Gastroesophageal sphincter (tissue), 4 donors: ENCODE results near the gene HSP90AB1. TPM values are rescaled to one million over a fixed set of nuclear protein-coding genes. Genes with fewer than 3 reads are reported as not detected.

ENCODE experiments used
- ATAC-seq: fragments of 150-250 bp; one replicate; pipeline ENCODE4 v1.9.1; 2016; ENCODE audit warnings: mild to moderate bottlenecking, moderate library complexity
- H3K27ac ChIP-seq, 4 donors: fragments of 200-600 bp; sonication (generic) in 3 of 4; 1 replicate in 3 of 4; 2 replicates in 1 of 4; pipeline ENCODE4 v1.5.1; 2016 to 2019
- H3K27me3 ChIP-seq: fragments of 200-600 bp; sonication (generic); one replicate; pipeline ENCODE4 v1.5.1; 2019
- H3K36me3 ChIP-seq, 2 donors: fragments of 200-600 bp; sonication (generic); one replicate each; pipeline ENCODE4 v1.5.1; 2019; ENCODE audit warnings: control low read depth in 1 of 2
- H3K4me1 ChIP-seq, 3 donors: fragments of 200-600 bp; sonication (generic); 1 replicate in 2 of 3; 2 replicates in 1 of 3; pipeline ENCODE4 v1.5.1; 2016 to 2019; ENCODE audit warnings: control low read depth in 2 of 3
- H3K4me3 ChIP-seq, 2 donors: fragments of 200-600 bp; sonication (generic); one replicate each; pipeline ENCODE4 v1.5.1; 2019; ENCODE audit warnings: mild to moderate bottlenecking in 1 of 2, moderate library complexity in 1 of 2
- H3K9me3 ChIP-seq, 3 donors: fragments of 200-600 bp; sonication (generic); one replicate each; pipeline ENCODE4 v1.5.1; 2017 to 2019; ENCODE audit warnings: control low read depth in 2 of 3
- EP300 ChIP-seq: sonication (generic); formaldehyde crosslinking; IDR thresholded peaks from one replicate; pipeline ENCODE4 v1.6.1; 2017; ENCODE audit warnings: antibody characterized with exemption, mild to moderate bottlenecking
- POLR2A ChIP-seq, 2 donors: fragments of 450-650 bp; IDR thresholded peaks; one replicate each; pipeline ENCODE4 v1.6.1; 2017; ENCODE audit warnings: antibody characterized with exemption in 2 of 2, mild to moderate bottlenecking in 2 of 2, moderate library complexity in 1 of 2
- POLR2AphosphoS5 ChIP-seq: sonication (generic); formaldehyde crosslinking; IDR thresholded peaks from one replicate; pipeline ENCODE4 v1.6.1; 2017; ENCODE audit warnings: antibody characterized with exemption
- WGBS, 2 donors: methylation state at CpG; one replicate each; pipeline ENCODE4 v1.1.5; 2018; ENCODE audit warnings: low coverage in 1 of 2; 5-methylcytosine and 5-hydroxymethylcytosine counted together
- total RNA-seq, 4 donors: library from RNA; depleted of rRNA; stranded (reverse); fragments of >200 nt; gene quantifications; one replicate each; pipeline ENCODE4 v1.1.0, GENCODE V29; 2016
- TF ChIP-seq, protein P1 (sequence below), 4 experiments: fragments of 200-600 bp in 2 of 4; fragments of 450-650 bp in 2 of 4; sonication (generic) in 1 of 4; IDR thresholded peaks; one replicate each; pipeline ENCODE4 v1.5.1; 2017 to 2019; ENCODE audit warnings: antibody characterized with exemption in 4 of 4, mild to moderate bottlenecking in 2 of 4, moderate library complexity in 2 of 4

HSP90AB1 gene
- total RNA-seq, 4 donors from 2014 or later: 553 to 749 (median 626) TPM

DNA sequence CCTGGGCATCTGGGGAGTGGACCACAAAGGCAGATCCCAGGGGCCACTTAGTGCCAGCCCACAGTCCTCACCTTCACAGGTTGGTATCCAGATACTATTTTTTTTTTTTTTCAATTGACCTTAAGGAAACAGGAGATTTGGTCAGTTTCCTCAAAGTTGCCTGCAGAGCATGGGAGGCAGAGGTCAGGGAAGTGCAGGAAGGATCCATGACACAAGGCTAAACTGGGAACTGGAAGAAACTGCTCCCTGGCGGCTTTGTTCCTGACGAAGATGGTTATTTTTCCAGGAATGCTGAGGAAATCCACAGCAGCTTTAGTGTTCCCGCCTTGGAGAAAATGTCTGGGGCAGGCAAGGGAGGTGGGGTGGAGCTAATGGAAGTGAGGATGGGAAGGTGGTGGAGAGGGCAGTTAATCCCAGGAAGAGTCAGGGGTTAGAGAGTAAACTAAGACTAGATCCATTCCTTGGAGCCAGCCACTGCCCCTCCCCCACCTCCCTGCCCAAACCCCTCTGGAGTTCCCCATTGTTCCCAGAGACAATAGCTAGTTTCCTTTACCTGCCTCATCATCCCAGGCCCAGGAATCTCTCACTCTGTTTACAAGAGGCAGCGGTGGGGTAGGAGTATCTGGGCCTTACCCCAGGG lies 44.4 kb upstream of the HSP90AB1 start:
- H3K4me3 ChIP-seq: no peak overlapping the region
- no peaks in the 10 kb centered on the region for H3K36me3 ChIP-seq
- 63 to 75% methylated on average over 2 to 4 of the region's 4 CpGs for WGBS, 2 donors
- no peaks in the 10 kb centered on the region for H3K9me3 ChIP-seq
- no peaks in the 10 kb centered on the region for H3K27me3 ChIP-seq
- TF ChIP-seq EP300: no peak
- TF ChIP-seq, protein P1, sequence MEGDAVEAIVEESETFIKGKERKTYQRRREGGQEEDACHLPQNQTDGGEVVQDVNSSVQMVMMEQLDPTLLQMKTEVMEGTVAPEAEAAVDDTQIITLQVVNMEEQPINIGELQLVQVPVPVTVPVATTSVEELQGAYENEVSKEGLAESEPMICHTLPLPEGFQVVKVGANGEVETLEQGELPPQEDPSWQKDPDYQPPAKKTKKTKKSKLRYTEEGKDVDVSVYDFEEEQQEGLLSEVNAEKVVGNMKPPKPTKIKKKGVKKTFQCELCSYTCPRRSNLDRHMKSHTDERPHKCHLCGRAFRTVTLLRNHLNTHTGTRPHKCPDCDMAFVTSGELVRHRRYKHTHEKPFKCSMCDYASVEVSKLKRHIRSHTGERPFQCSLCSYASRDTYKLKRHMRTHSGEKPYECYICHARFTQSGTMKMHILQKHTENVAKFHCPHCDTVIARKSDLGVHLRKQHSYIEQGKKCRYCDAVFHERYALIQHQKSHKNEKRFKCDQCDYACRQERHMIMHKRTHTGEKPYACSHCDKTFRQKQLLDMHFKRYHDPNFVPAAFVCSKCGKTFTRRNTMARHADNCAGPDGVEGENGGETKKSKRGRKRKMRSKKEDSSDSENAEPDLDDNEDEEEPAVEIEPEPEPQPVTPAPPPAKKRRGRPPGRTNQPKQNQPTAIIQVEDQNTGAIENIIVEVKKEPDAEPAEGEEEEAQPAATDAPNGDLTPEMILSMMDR (IDR thresholded peaks at IDR 0.05): no peak
- TF ChIP-seq POLR2AphosphoS5: no peak
- TF ChIP-seq POLR2A (IDR thresholded peaks at IDR 0.05): no peak
- no peaks in the 10 kb centered on the region for H3K4me1 ChIP-seq
- ATAC-seq: peak; percentile 43
- peak overlapping the region in 2 of 4 donors; percentile 14 to 35 for H3K27ac ChIP-seq

DNA sequence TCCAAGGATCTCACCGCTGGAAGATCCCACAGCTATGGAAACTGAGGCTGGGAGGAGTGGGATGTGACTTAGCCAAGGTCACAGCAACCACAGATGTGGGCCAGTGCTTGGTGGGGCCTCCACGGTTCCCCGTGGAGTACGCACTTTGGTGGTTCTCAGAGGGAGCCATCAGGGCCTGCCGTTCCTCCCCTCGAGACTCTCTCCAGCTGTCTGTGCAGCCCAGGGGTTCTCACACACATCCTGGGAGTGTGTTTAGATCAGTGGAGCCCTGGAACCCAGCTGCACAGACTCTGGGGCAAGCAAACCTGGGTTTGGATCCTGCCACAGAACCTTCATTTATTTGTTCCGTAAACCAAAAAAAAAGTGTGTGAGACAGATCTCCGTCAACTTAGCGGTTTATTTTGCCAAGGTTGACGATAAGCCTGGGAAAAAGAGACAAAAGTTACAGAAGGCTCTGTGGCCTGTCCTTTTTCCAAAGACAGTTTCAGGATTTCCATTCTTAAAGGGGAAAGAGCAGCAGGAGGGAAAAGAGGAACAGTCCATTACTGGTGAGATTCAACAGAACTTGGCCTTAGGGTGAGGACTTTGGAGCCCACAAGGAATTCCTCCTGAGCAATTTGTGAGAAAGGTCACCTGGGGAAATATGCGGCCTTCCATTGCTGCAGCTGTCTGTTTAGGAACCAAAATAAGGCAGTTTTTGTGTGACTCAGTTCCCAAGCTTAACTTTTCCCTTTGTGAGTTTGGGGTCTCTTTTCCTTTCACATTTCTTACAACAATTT lies 43.7 kb upstream of the HSP90AB1 start:
- WGBS, 2 donors: 58 to 64% methylated on average over 5 of the region's 11 CpGs
- Histone ChIP-seq H3K27me3 (no peaks in the 10 kb centered on the region), H3K9me3 (no peaks in the 10 kb centered on the region), H3K4me1 (no peaks in the 10 kb centered on the region), H3K27ac (peak overlapping the region in 2 of 4 donors; percentile 14 to 35), H3K4me3 (no peak overlapping the region), H3K36me3 (no peaks in the 10 kb centered on the region)
- ATAC-seq: no peak
- TF ChIP-seq POLR2AphosphoS5: no peak
- TF ChIP-seq, protein P1 (IDR thresholded peaks at IDR 0.05): no peak
- no peak for TF ChIP-seq POLR2A (IDR thresholded peaks at IDR 0.05)
- no peak for TF ChIP-seq EP300

GRCh38 chr6:44203955-44204354 lies 42.9 kb upstream of the HSP90AB1 start:
- Histone ChIP-seq H3K4me1 (no peaks in the 10 kb centered on the region), H3K27ac (no peak overlapping the region), H3K4me3 (no peak overlapping the region), H3K27me3 (no peaks in the 10 kb centered on the region), H3K9me3 (no peaks in the 10 kb centered on the region), H3K36me3 (no peaks in the 10 kb centered on the region)
- TF ChIP-seq POLR2A (IDR thresholded peaks at IDR 0.05) (no peak), EP300 (no peak), POLR2AphosphoS5 (no peak)
- TF ChIP-seq, protein P1 (IDR thresholded peaks at IDR 0.05): no peak
- no peak for ATAC-seq
- 97 to 100% methylated on average over 4 to 5 of the region's 6 CpGs for WGBS, 2 donors

DNA sequence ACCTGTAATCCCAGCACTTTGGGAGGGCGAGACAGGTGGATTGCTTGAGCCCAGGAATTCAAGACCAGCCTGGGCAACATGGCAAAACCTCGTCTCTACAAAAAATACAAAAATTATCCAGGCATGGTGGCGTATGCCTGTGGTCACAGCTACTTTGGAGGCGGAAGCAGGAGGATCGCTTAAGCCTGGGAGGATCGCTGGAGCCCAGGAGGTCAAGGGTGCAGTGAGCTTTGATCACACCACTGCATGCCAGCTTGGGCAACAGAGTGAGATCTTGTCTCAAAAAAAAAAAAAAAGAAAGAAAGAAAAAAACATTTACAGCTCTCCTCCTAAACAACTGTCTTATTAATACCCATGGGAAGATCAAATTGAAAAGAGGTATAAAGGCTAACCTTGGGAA lies 38.9 kb upstream of the HSP90AB1 start:
- ATAC-seq: no peak
- H3K27ac ChIP-seq: no peak overlapping the region
- WGBS, 2 donors: 86 to 95% methylated on average over 3 to 4 of the region's 6 CpGs
- no peaks in the 10 kb centered on the region for H3K27me3 ChIP-seq
- no peak overlapping the region for H3K4me3 ChIP-seq
- TF ChIP-seq POLR2A (IDR thresholded peaks at IDR 0.05): no peak
- TF ChIP-seq, protein P1 (IDR thresholded peaks at IDR 0.05): no peak
- no peak for TF ChIP-seq EP300
- no peak for TF ChIP-seq POLR2AphosphoS5
- H3K4me1 ChIP-seq: no peaks in the 10 kb centered on the region
- H3K9me3 ChIP-seq: no peaks in the 10 kb centered on the region
- H3K36me3 ChIP-seq: no peaks in the 10 kb centered on the region
